ENCODE data around the gene TAPT1.

The TAPT1 gene

DNA sequence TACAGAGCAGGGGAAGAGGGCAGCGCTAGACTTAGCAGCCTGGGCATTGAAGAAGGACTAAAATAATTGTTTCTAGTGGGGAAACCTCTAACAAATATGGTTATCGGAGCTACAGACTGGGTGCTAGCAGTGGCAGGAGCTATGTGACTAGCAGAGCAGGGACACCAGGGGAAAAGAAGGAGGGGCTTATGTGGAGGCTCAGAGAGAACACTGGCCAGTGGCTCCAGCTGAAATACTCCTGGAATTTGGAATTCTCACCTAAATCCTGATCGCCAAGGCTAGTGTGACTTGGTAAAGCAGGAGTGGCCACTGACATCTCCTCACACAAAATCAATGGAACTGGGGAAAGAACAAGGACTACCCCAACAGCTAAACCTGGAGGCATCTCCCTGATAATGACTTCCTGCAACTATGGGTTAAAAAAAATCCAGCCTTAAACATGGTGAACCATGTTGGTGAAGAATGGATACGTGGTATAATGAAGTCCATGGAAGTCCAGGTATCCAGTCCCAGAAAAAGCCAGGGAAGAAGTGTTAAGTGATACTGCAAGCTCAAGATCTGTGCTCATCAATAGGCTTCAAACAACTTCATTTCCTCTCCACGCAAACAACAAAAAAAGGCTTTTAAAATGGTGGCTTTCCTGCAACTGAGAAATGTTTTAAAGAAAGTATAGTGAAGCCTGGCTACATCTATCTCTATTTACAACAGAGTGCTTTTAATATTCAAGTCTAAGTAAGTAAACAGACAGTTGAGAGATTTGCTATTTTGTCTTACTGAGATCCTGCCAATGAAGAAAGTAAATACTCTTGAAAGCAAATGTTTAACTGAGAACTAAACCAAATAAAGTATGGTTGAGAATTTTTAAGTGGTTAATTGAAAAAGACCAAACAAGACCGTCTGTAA lies 1.8 kb downstream of the TAPT1 start:
- no peak for TF ChIP-seq FOXP2 (optimal IDR thresholded peaks at IDR 0.05; ENCODE audit: borderline replicate concordance, extremely low read depth, extremely low read length, insufficient read depth)
- TF ChIP-seq, protein P1, sequence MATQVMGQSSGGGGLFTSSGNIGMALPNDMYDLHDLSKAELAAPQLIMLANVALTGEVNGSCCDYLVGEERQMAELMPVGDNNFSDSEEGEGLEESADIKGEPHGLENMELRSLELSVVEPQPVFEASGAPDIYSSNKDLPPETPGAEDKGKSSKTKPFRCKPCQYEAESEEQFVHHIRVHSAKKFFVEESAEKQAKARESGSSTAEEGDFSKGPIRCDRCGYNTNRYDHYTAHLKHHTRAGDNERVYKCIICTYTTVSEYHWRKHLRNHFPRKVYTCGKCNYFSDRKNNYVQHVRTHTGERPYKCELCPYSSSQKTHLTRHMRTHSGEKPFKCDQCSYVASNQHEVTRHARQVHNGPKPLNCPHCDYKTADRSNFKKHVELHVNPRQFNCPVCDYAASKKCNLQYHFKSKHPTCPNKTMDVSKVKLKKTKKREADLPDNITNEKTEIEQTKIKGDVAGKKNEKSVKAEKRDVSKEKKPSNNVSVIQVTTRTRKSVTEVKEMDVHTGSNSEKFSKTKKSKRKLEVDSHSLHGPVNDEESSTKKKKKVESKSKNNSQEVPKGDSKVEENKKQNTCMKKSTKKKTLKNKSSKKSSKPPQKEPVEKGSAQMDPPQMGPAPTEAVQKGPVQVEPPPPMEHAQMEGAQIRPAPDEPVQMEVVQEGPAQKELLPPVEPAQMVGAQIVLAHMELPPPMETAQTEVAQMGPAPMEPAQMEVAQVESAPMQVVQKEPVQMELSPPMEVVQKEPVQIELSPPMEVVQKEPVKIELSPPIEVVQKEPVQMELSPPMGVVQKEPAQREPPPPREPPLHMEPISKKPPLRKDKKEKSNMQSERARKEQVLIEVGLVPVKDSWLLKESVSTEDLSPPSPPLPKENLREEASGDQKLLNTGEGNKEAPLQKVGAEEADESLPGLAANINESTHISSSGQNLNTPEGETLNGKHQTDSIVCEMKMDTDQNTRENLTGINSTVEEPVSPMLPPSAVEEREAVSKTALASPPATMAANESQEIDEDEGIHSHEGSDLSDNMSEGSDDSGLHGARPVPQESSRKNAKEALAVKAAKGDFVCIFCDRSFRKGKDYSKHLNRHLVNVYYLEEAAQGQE (IDR thresholded peaks at IDR 0.05; ENCODE audit: insufficient read depth in 1 of 2, low read depth in 2 of 2, low read length in 2 of 2), result no peak
- no peak for TF ChIP-seq SIN3A (IDR thresholded peaks at IDR 0.05; ENCODE audit: borderline replicate concordance, insufficient read depth, low read length)
- TF ChIP-seq TAF1 (IDR thresholded peaks at IDR 0.05; ENCODE audit: borderline replicate concordance, insufficient read depth, low read length), result no peak
- TF ChIP-seq POLR2AphosphoS5 (IDR thresholded peaks at IDR 0.05; ENCODE audit: low read depth, low read length), result no peak

DNA sequence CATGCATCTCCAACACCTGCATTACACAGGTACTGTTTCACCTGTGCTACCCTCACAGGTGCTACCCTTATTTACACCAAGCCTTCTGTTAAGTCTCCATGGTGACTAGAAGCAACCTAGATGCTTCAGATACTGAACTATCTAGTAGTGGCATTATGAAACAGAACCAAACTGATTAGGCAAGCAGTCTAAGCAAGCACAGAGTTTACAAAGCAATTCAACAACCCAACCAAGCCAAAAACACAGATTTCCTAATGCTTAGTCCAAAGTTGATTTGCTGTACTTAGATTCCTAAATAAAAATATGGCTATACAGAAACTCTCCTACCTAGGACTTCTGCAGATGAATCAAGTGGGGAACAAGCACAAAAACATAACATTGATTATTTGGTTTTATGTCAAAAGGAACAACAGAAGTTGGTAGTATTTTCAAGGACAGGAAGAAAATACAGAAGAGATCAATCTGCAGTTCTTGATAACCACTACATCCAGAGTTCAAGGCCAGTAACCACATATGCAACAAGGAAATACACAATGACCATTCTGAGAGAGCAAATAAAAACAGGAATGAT lies 3.2 kb downstream of the TAPT1 start:
- no peak for TF ChIP-seq FOXP2 (optimal IDR thresholded peaks at IDR 0.05; ENCODE audit: borderline replicate concordance, extremely low read depth, extremely low read length, insufficient read depth)
- TF ChIP-seq, protein P1 (IDR thresholded peaks at IDR 0.05; ENCODE audit: insufficient read depth in 1 of 2, low read depth in 2 of 2, low read length in 2 of 2), result no peak
- no peak for TF ChIP-seq POLR2AphosphoS5 (IDR thresholded peaks at IDR 0.05; ENCODE audit: low read depth, low read length)
- no peak for TF ChIP-seq TAF1 (IDR thresholded peaks at IDR 0.05; ENCODE audit: borderline replicate concordance, insufficient read depth, low read length)
- TF ChIP-seq SIN3A (IDR thresholded peaks at IDR 0.05; ENCODE audit: borderline replicate concordance, insufficient read depth, low read length), result no peak

DNA sequence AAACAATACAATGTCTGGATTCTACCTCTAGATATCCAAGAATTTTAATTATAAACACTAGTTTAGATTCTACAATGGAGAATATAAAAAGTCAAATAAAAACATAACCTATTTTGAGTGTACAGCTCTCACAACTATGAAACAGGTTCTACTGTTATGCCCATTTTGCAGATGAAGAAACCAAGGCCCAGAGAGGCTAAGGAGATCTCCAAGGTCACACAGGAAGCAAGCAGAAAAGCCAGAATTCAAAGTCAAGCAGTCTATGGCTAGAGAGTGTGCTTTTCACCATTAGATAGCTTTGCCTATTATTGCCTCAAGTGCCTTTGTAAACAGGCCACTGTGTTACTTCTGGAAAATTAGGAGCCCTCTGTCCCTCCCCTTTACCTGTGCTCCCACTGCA lies 7.3 kb downstream of the TAPT1 start:
- TF ChIP-seq FOXP2 (optimal IDR thresholded peaks at IDR 0.05; ENCODE audit: borderline replicate concordance, extremely low read depth, extremely low read length, insufficient read depth) (no peak), TAF1 (IDR thresholded peaks at IDR 0.05; ENCODE audit: borderline replicate concordance, insufficient read depth, low read length) (no peak), SIN3A (IDR thresholded peaks at IDR 0.05; ENCODE audit: borderline replicate concordance, insufficient read depth, low read length) (no peak), POLR2AphosphoS5 (IDR thresholded peaks at IDR 0.05; ENCODE audit: low read depth, low read length) (no peak)
- TF ChIP-seq, protein P1 (IDR thresholded peaks at IDR 0.05; ENCODE audit: insufficient read depth in 1 of 2, low read depth in 2 of 2, low read length in 2 of 2), result no peak

DNA sequence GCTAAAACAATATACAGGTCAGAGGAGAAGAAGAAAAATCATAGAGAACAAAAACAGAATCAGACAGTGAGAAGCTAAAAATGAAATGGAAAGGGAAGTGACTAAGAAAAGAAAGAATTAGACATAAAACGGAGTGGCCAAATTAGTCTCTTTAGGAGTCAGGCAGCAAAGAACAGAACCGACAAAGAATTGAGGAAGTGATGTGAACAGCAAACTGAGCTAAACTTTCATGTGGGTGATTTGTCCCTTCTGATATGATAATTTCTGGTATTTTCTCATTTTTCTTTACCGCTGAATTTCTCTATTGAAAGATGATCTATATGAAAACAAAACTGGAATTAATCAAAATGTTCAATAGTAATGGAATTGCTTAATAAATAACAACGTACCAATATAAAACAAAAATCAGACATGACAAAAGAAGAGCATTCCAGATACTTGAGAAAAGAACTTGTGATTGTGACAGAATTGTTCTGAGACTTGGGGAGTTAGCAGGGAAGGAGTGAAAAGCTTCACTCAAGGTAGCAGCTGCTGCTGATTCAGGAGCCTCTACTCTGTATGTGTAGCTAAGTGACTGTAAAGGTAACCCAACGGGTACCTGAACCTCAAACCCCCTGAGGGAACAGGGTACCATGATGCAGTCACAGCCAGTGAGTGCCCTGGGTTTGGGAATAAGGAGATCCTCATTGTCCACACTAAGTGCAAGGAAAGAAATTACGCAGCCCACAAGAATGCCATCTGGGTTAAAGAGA lies 8.8 kb downstream of the TAPT1 start:
- no peak for TF ChIP-seq FOXP2 (optimal IDR thresholded peaks at IDR 0.05; ENCODE audit: borderline replicate concordance, extremely low read depth, extremely low read length, insufficient read depth)
- TF ChIP-seq, protein P1 (IDR thresholded peaks at IDR 0.05; ENCODE audit: insufficient read depth in 1 of 2, low read depth in 2 of 2, low read length in 2 of 2), result no peak
- TF ChIP-seq SIN3A (IDR thresholded peaks at IDR 0.05; ENCODE audit: borderline replicate concordance, insufficient read depth, low read length), result no peak
- TF ChIP-seq POLR2AphosphoS5 (IDR thresholded peaks at IDR 0.05; ENCODE audit: low read depth, low read length), result no peak
- TF ChIP-seq TAF1 (IDR thresholded peaks at IDR 0.05; ENCODE audit: borderline replicate concordance, insufficient read depth, low read length), result no peak

Data from PFSK-1 (cell line).